Left lung (tissue), 10 donors: ENCODE results near the gene TTF2. TPM values are rescaled to one million over a fixed set of nuclear protein-coding genes. Genes with fewer than 3 reads are reported as not detected.

Experiments
- ATAC-seq: fragments of 200-7000 bp; cut with Tn5 transposase; one replicate; pipeline ENCODE4 v1.9.1; 2020; ENCODE audit warnings: moderate library complexity
- DNase-seq, 4 donors: peaks; one replicate each; pipeline ENCODE4 v3.0.0-alpha.2; 2013 to 2020
- H3K27ac ChIP-seq, 2 donors: fragments of 200-600 bp; sonication (generic) in 1 of 2; one replicate each; pipeline versions ENCODE4 v1.5.0 to v1.8.0; 2020 to 2021
- H3K27me3 ChIP-seq, 2 donors: fragments of 200-600 bp; sonication (generic) in 1 of 2; one replicate each; pipeline versions ENCODE4 v1.5.0 to v1.8.0; 2020 to 2021
- H3K36me3 ChIP-seq, 2 donors: fragments of 200-600 bp; sonication (generic) in 1 of 2; one replicate each; pipeline versions ENCODE4 v1.5.0 to v1.8.0; 2020 to 2021
- H3K4me1 ChIP-seq, 2 donors: fragments of 200-600 bp; one replicate each; pipeline ENCODE4 v1.8.0; 2021
- H3K4me3 ChIP-seq, 2 donors: fragments of 200-600 bp; sonication (generic) in 1 of 2; one replicate each; pipeline versions ENCODE4 v1.5.0 to v1.8.0; 2020 to 2021; ENCODE audit warnings: mild to moderate bottlenecking in 1 of 2
- H3K9me3 ChIP-seq, 2 donors: fragments of 200-600 bp; sonication (generic) in 1 of 2; one replicate each; pipeline versions ENCODE4 v1.5.0 to v1.8.0; 2020 to 2021
- intact Hi-C, 2 donors: fragments of 100-400 bp; cut with DNase I; formaldehyde crosslinking; loops; one replicate each; pipeline versions ENCODE4 v1.11.2 to v1.14.2; 2022
- polyA plus RNA-seq, 6 donors: library from polyadenylated mRNA; unstranded; fragments of 120-200 nt; gene quantifications; one replicate each; pipeline ENCODE4 v1.2.1, GENCODE V29; 2013; ENCODE audit not compliant: insufficient read length in 6 of 6
- total RNA-seq, 2 donors: library from RNA; stranded (reverse); fragmentation: NEBNext Ultra II Directional; extraction: Animal tissue kit (Norgen Biotek cat#: 25700); gene quantifications; one replicate each; pipeline ENCODE4 v1.2.1, GENCODE V29; 2021
- TF ChIP-seq, protein P1 (sequence below), 2 donors: fragments of 200-600 bp; sonication (generic) in 1 of 2; IDR thresholded peaks; one replicate each; pipeline versions ENCODE4 v1.5.0 to v1.8.0; 2021; ENCODE audit warnings: antibody characterized with exemption in 2 of 2
- donor health status: DM: no; HTN: yes; CAD: no.
- donor health status: DM: no; HTN: no; CAD: no.

TTF2 gene
- total and polyA plus RNA-seq, 8 donors: 21.0 to 30.7 (median 25.1) TPM

- no peak for ATAC-seq
- no peaks in the 10 kb centered on the region for H3K4me1 ChIP-seq
- H3K9me3 ChIP-seq: no peaks in the 10 kb centered on the region
- DNase-seq: no peak
- intact Hi-C loops: no loop called here
- H3K4me3 ChIP-seq: no peak overlapping the region
- H3K27me3 ChIP-seq: no peaks in the 10 kb centered on the region
- TF ChIP-seq, protein P1, sequence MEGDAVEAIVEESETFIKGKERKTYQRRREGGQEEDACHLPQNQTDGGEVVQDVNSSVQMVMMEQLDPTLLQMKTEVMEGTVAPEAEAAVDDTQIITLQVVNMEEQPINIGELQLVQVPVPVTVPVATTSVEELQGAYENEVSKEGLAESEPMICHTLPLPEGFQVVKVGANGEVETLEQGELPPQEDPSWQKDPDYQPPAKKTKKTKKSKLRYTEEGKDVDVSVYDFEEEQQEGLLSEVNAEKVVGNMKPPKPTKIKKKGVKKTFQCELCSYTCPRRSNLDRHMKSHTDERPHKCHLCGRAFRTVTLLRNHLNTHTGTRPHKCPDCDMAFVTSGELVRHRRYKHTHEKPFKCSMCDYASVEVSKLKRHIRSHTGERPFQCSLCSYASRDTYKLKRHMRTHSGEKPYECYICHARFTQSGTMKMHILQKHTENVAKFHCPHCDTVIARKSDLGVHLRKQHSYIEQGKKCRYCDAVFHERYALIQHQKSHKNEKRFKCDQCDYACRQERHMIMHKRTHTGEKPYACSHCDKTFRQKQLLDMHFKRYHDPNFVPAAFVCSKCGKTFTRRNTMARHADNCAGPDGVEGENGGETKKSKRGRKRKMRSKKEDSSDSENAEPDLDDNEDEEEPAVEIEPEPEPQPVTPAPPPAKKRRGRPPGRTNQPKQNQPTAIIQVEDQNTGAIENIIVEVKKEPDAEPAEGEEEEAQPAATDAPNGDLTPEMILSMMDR (IDR thresholded peaks at IDR 0.05): no peak
- H3K27ac ChIP-seq: no peak overlapping the region
- H3K36me3 ChIP-seq: peaks cover 0 to 9% of the 10 kb centered on the region in 2 donors
These were observed 47.2 kb downstream of the TTF2 start for GRCh38 chr1:117107364-117107763.

DNA sequence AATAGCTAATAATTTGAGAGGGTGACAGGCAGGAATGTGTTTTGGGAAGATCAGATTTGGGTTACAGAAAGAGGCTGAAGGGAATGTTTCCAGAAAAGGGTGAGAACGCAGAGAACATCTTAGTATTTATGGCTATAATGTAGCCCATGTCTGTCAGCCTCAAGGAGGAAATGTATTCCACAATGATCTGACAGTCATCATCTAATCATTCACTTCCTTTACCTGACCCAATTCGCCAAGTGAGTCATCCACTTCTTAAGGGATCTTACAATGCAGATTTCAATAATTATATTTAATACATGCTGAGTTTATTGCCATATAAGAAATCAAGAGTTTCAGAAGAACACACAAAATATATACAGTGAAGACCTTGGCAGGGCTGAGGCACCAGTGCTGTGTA, 50.6 kb downstream of the TTF2 start:
- ATAC-seq: no peak
- TF ChIP-seq, protein P1 (IDR thresholded peaks at IDR 0.05): no peak
- Histone ChIP-seq H3K27me3 (no peaks in the 10 kb centered on the region), H3K27ac (no peak overlapping the region), H3K4me3 (no peak overlapping the region), H3K36me3 (no peaks in the 10 kb centered on the region), H3K4me1 (no peaks in the 10 kb centered on the region), H3K9me3 (no peaks in the 10 kb centered on the region)
- no peak for DNase-seq
- intact Hi-C loops: no loop called here

- no peaks in the 10 kb centered on the region for H3K9me3 ChIP-seq
- no peak overlapping the region for H3K27ac ChIP-seq
- TF ChIP-seq, protein P1 (IDR thresholded peaks at IDR 0.05): no peak
- no peak overlapping the region for H3K4me3 ChIP-seq
- ATAC-seq: peak; percentile 86
- no peaks in the 10 kb centered on the region for H3K27me3 ChIP-seq
- intact Hi-C loops: no loop called here
- no peaks in the 10 kb centered on the region for H3K4me1 ChIP-seq
- H3K36me3 ChIP-seq: no peaks in the 10 kb centered on the region
- DNase-seq: no peak
These were observed 52.1 kb downstream of the TTF2 start for GRCh38 chr1:117112047-117112717.

- no peak overlapping the region for H3K27ac ChIP-seq
- peak in 1 of 4 donors; percentile 76 for DNase-seq
- no peaks in the 10 kb centered on the region for H3K9me3 ChIP-seq
- intact Hi-C loops: no loop called here
- TF ChIP-seq, protein P1 (IDR thresholded peaks at IDR 0.05): no peak
- no peaks in the 10 kb centered on the region for H3K36me3 ChIP-seq
- H3K27me3 ChIP-seq: no peaks in the 10 kb centered on the region
- ATAC-seq: no peak
- H3K4me1 ChIP-seq: no peaks in the 10 kb centered on the region
- no peak overlapping the region for H3K4me3 ChIP-seq
These were observed 53.1 kb downstream of the TTF2 start for GRCh38 chr1:117113199-117113598.

DNA sequence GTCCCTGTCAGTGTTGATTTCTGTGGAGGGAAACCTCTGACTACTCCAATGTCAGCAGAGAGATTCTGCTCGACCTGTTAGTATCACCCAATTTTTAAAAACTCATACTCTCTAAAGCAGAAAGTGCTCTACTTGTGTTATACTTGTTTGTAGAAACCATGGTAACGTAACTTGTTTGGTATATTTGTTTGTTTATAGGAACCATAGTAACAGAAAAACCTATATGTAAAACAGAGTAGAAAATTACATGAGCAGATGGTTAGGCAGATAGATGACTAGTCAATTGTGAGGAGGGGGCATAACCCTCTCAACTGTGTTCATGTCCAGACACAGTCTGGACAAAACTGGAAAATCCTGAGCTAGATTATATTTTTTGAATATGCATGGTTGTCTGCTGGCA, 54.8 kb downstream of the TTF2 start:
- DNase-seq (no peak), ATAC-seq (no peak)
- Histone ChIP-seq H3K9me3 (no peaks in the 10 kb centered on the region), H3K27ac (no peak overlapping the region), H3K27me3 (no peaks in the 10 kb centered on the region), H3K4me1 (no peaks in the 10 kb centered on the region), H3K4me3 (no peak overlapping the region), H3K36me3 (no peaks in the 10 kb centered on the region)
- TF ChIP-seq, protein P1 (IDR thresholded peaks at IDR 0.05): no peak
- intact Hi-C loops: no loop called here
